Measurements from ENCODE around the gene CRISP2.

The CRISP2 gene

DNA sequence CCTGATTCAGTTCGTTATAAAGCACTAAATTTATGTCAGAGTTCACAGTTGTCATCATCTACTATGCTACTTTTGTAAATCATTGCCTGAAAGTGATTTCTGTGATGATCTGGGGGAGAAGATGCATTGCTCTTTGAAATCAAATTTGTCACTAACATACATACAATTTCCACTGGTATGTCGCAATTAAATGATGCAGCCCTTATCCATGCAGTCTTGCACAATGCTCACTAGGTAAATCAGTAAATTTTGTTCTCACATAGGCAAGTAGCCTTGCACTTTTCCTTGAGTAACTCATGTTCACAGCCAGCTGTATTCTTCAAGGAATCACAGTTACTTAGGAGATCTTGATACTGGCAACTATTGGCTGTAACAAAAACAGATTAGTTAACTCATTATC lies 20.8 kb downstream of the CRISP2 start:
- TF ChIP-seq, protein P1, sequence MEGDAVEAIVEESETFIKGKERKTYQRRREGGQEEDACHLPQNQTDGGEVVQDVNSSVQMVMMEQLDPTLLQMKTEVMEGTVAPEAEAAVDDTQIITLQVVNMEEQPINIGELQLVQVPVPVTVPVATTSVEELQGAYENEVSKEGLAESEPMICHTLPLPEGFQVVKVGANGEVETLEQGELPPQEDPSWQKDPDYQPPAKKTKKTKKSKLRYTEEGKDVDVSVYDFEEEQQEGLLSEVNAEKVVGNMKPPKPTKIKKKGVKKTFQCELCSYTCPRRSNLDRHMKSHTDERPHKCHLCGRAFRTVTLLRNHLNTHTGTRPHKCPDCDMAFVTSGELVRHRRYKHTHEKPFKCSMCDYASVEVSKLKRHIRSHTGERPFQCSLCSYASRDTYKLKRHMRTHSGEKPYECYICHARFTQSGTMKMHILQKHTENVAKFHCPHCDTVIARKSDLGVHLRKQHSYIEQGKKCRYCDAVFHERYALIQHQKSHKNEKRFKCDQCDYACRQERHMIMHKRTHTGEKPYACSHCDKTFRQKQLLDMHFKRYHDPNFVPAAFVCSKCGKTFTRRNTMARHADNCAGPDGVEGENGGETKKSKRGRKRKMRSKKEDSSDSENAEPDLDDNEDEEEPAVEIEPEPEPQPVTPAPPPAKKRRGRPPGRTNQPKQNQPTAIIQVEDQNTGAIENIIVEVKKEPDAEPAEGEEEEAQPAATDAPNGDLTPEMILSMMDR (IDR thresholded peaks at IDR 0.05; ENCODE audit: control extremely low read depth, extremely low read depth, low read depth, missing control alignments): no peak
- ChIA-PET POLR2A (no interaction called here), CTCF (interaction anchor here (1.2 kb wide), 1 partner anchor 8 kb away, joined by 3 read pairs; no protein-coding TSS in a partner anchor)
- no peak for DNase-seq (ENCODE audit: extremely low spot score)

DNA sequence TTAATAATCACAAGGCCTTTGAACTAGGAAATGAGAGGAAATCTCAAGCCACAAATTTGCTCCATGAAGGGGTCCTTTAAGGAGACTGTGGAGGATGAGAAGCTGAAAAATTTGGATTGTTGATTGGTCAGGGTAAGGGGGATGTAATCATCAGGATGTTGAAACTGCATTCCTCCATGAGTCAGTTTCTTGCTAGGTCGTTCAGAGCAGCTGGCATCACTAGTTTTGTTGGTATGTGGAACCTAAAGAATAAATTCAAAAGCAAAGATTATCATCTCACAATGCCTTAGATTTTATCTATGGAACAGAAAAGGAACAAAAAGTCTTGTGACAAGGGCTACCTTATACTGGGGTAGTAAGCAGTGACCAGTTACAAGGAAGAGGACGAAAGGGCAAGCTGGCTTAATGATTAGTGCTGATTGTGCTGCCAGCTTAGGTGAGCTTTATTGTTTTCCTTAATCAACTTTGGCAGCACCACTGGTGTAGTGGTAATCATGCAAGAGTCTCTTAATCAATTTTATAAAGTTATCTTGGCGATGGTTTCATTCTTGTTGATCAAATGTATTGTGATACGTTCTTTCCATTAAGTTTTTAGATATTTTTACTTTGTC lies 36.6 kb downstream of the CRISP2 start:
- CTCF ChIA-PET: interaction anchor here (1.2 kb wide), 2 partner anchors 8 to 20 kb away, joined by 3 to 5 read pairs; no protein-coding TSS in a partner anchor
- TF ChIP-seq, protein P1 (IDR thresholded peaks at IDR 0.05; ENCODE audit: control extremely low read depth, extremely low read depth, low read depth, missing control alignments): no peak
- POLR2A ChIA-PET: no interaction called here
- no peak for DNase-seq (ENCODE audit: extremely low spot score)

DNA sequence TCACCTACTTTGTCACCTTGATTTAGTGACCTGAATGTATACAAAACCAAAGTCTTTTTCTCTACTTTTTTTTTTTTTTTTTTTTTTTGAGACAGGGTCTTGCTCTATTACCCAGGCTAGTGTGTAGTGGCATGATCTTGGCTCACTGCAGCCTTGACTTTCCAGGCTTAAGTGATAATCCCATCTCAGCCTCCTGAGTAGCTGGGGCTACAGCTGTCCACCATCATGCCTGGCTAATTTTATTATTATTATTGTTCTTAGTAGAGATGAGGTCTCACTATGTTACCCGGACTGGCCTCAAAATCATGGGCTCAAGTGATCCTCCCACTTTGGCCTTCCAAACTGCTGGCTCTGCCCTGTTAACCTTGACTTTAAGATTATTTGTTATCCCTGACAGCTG lies 37.5 kb downstream of the CRISP2 start:
- no peak for DNase-seq (ENCODE audit: extremely low spot score)
- ChIA-PET CTCF (interaction anchor here (1.2 kb wide), 1 partner anchor 19 kb away, joined by 3 read pairs; no protein-coding TSS in a partner anchor), POLR2A (no interaction called here)
- TF ChIP-seq, protein P1 (IDR thresholded peaks at IDR 0.05; ENCODE audit: control extremely low read depth, extremely low read depth, low read depth, missing control alignments): no peak

DNA sequence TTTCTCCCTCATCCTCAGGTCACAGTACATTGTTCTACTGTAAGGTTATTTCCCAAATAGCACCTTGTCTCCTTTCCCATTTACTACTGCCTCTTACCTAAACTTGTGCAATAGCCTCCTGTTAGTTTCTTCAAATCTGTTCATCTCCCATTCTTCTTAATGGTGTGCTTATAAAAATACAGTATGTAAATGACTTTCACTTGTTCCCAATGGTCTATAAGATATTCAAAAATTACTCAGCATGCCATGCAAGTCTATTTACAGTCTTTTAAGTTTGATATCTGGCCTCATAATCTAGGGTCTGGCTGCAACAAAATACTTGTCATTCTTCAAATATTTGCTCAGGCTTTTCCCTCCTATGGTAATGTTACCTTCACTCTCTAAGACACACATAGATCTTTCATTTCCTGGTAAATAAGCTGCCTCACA lies 45.2 kb downstream of the CRISP2 start:
- DNase-seq (ENCODE audit: extremely low spot score): no peak
- ChIA-PET POLR2A (no interaction called here), CTCF (interaction anchor here (1.1 kb wide), 1 partner anchor 9 kb away, joined by 5 read pairs; no protein-coding TSS in a partner anchor)
- TF ChIP-seq, protein P1 (IDR thresholded peaks at IDR 0.05; ENCODE audit: control extremely low read depth, extremely low read depth, low read depth, missing control alignments): no peak

DNA sequence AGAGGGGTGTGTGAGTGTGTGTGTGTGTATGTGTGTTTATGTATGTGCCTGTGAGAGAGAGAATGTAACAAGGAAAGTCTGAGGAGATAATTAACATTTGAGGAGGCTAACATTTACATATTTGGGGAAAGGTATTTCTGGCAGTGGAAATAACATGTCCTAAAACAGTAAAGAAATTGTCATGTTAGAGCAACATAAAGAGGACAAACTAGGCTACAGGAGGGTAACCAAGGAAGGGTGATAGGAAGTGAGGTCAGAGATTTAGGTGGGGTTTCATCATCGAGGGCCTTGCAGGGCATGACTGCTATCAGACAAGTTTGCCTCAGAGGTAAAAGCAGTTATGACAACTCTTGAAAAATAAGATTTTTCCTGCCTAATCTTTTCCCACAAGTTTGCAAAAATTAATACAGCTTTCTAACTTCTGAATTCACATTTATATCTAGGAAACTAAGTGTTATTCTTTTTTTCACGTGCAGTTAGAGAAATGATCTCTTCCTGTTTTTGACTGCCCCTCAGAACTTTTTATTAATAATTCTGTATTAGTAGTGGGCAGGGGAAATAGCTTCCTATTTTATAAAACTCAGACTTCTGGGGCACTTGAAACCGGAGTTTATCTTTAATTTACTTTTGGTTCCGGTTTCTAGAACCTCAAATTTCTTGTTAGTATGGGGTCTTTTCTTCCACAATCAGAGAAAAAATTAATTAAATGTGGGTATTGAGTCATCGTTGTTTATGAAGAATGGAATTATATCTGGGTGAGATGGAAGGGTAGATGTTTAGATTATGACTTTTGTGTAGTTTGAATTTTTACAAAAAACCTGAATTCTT lies 46.2 kb downstream of the CRISP2 start:
- DNase-seq (ENCODE audit: extremely low spot score): no peak
- ChIA-PET POLR2A (no interaction called here), CTCF (no interaction called here)
- TF ChIP-seq, protein P1 (IDR thresholded peaks at IDR 0.05; ENCODE audit: control extremely low read depth, extremely low read depth, low read depth, missing control alignments): no peak

DNA sequence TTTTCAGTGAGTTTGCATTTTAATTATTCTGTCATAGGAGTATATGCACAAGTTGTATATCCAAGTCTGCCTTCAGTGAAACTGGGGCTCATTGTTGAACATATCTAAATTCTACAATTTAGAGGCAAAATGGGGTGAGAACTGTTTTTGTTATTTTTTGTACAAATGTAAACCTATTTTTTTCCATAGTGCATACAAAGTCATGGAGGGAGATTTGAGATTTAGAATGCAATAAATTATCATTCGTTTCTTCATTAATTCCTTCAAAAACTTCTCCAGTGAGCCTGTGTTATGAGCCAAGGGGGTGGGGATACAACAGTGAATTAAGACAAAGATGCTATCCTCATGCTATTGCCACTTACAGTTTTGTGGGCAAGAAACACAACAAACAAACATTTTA lies 46.9 kb downstream of the CRISP2 start:
- TF ChIP-seq, protein P1 (IDR thresholded peaks at IDR 0.05; ENCODE audit: control extremely low read depth, extremely low read depth, low read depth, missing control alignments): no peak
- POLR2A ChIA-PET: no interaction called here
- DNase-seq (ENCODE audit: extremely low spot score): no peak
- CTCF ChIA-PET: no interaction called here

Measured in GM10248 (cell line).